ENCODE results near the gene NSD1.

GRCh38 chr5:177261510-177261909 lies 127.9 kb downstream of the NSD1 start:
- TF ChIP-seq, protein P1, sequence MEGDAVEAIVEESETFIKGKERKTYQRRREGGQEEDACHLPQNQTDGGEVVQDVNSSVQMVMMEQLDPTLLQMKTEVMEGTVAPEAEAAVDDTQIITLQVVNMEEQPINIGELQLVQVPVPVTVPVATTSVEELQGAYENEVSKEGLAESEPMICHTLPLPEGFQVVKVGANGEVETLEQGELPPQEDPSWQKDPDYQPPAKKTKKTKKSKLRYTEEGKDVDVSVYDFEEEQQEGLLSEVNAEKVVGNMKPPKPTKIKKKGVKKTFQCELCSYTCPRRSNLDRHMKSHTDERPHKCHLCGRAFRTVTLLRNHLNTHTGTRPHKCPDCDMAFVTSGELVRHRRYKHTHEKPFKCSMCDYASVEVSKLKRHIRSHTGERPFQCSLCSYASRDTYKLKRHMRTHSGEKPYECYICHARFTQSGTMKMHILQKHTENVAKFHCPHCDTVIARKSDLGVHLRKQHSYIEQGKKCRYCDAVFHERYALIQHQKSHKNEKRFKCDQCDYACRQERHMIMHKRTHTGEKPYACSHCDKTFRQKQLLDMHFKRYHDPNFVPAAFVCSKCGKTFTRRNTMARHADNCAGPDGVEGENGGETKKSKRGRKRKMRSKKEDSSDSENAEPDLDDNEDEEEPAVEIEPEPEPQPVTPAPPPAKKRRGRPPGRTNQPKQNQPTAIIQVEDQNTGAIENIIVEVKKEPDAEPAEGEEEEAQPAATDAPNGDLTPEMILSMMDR (IDR thresholded peaks at IDR 0.05 in 4 of 5, conservative IDR thresholded peaks at IDR 0.05 in 1 of 5) = no peak
- no peak for TF ChIP-seq POLR2A (IDR thresholded peaks at IDR 0.05)

All from gastrocnemius medialis (tissue), 4 donors.